Motor neuron (in vitro differentiated cells): ENCODE data around the gene BHMT2. TPM values are rescaled to one million over a fixed set of nuclear protein-coding genes. Genes with fewer than 3 reads are reported as not detected.

Experiments
- ATAC-seq, 8 experiments: fragments of 200-7000 bp; cut with Tn5 transposase; replicated peaks in 6 of 8; 2 replicates each; pipeline ENCODE4 v1.8.0; 2021; ENCODE audit warnings: mild to moderate bottlenecking in 8 of 8, moderate library complexity in 8 of 8
- H3K27ac ChIP-seq, 2 donors: fragments of 250-450 bp; sonication (Bioruptor Pico); 2 replicates each; pipeline ENCODE4 v1.9.0; 2021; ENCODE audit warnings: antibody characterized with exemption in 2 of 2, mild to moderate bottlenecking in 2 of 2, moderate library complexity in 1 of 2
- H3K4me1 ChIP-seq, 2 donors: fragments of 250-450 bp; sonication (Bioruptor Pico); replicated peaks in 1 of 2; 2 replicates each; pipeline ENCODE4 v1.6.1; 2021; ENCODE audit warnings: antibody characterized with exemption in 2 of 2, mild to moderate bottlenecking in 2 of 2, moderate library complexity in 1 of 2
- H3K4me3 ChIP-seq, 5 donors: fragments of 250-450 bp; sonication (Bioruptor Pico); 2 replicates each; pipeline ENCODE4 v1.9.0; 2021; ENCODE audit warnings: antibody characterized with exemption in 5 of 5, mild to moderate bottlenecking in 5 of 5, moderate library complexity in 4 of 5
- WGBS, 10 experiments: fragments of 450-650 bp; shearing (Covaris generic); methylation state at CpG; one replicate each; pipeline ENCODE4 v1.0.0; 2022; 5-methylcytosine and 5-hydroxymethylcytosine counted together
- in situ Hi-C, 9 experiments: fragments of 400-800 bp; cut with MboI; loops; one replicate each; pipeline ENCODE4 v1.15.0; 2021; ENCODE audit warnings: low sequenced_read_pairs in 9 of 9, low pct_unique_long_range_greater_than_20kb in 2 of 9; ENCODE audit not compliant: unreplicated experiment in 9 of 9
- total RNA-seq, 8 experiments: library from RNA; unstranded; fragments of 300-600 nt; gene quantifications; 2 replicates each; pipeline versions ENCODE4 v1.2.3 to v1.2.4, GENCODE V29; 2022

BHMT2 gene
- total RNA-seq, 8 experiments from 2014 or later = 0.21 to 19.8 (median 0.64) TPM; not detected in 1

- in situ Hi-C loops = loop anchor here in 4 of 9 experiments (10.0 to 25.0 kb wide), 4 partner anchors 111 to 329 kb away; no protein-coding TSS in a partner anchor
- no peak overlapping the region for H3K4me3 ChIP-seq
- no peak for ATAC-seq
- H3K27ac ChIP-seq = no peak overlapping the region
- peaks cover 4 to 14% of the 10 kb centered on the region in 2 donors for H3K4me1 ChIP-seq
- 10 to 97% (median 83%) methylated on average over 2 to 5 of the region's 5 CpGs; no CpG with 5 or more reads in 4 of the 10 experiments for WGBS, 10 experiments
Measured at GRCh38 chr5:79135790-79136553, 66.4 kb downstream of the BHMT2 start.

GRCh38 chr5:79136618-79137017, 67.1 kb downstream of the BHMT2 start:
- H3K4me1 ChIP-seq = peaks cover 0 to 10% of the 10 kb centered on the region in 2 donors
- H3K4me3 ChIP-seq = no peak overlapping the region
- in situ Hi-C loops = loop anchor here in 4 of 9 experiments (10.0 to 25.0 kb wide), 4 partner anchors 112 to 328 kb away; no protein-coding TSS in a partner anchor
- no peak overlapping the region for H3K27ac ChIP-seq
- 50 to 100% (median 62%) methylated on average over 1 to 2 of the region's 2 CpGs; no CpG with 5 or more reads in 5 of the 10 experiments for WGBS, 10 experiments
- no peak for ATAC-seq

Other genes with a start within 250 kb of the BHMT2 start
- 10 to 100 TPM in 3 of 8 experiments, 1 to 10 TPM in 5; 6.6 to 27.4 (median 9.2) TPM for gene ARSB, start 84.5 kb upstream of the BHMT2 start, total RNA-seq
- gene DMGDH, start 93 bp upstream of the BHMT2 start, total RNA-seq = 10 to 100 TPM in 1 of 8 experiments, 1 to 10 TPM in 7; 1.8 to 10.8 (median 5.1) TPM
- 1 to 10 TPM in 2 of 8 experiments, under 1 TPM in 6; 0.11 to 4.4 (median 0.58) TPM for gene BHMT, start 42.0 kb downstream of the BHMT2 start, total RNA-seq
- 10 to 100 TPM in 7 of 8 experiments, 1 to 10 TPM in 1; 8.8 to 30.6 (median 14.4) TPM for gene JMY, start 166.4 kb downstream of the BHMT2 start, total RNA-seq